ENCODE data around the gene GSC2.

The GSC2 gene

GRCh38 chr22:19132693-19133400, 17.2 kb downstream of the GSC2 start:
- no peak for DNase-seq

- no peak for DNase-seq
Observed at GRCh38 chr22:19132153-19132552, 17.9 kb downstream of the GSC2 start.

- no peak for DNase-seq
Observed at GRCh38 chr22:19131685-19132015, 18.4 kb downstream of the GSC2 start.

- DNase-seq: no peak
Observed at GRCh38 chr22:19130959-19131684, 19.0 kb downstream of the GSC2 start, which contains the start of gene TSSK2. Gene TSSK2 (plus strand): TSS chr22:19131308. CDS start chr22:19131400, 92 bp downstream.

GRCh38 chr22:19129871-19130270, 20.2 kb downstream of the GSC2 start:
- no peak for DNase-seq

- no peak for DNase-seq
Observed at GRCh38 chr22:19128946-19129727, 21.0 kb downstream of the GSC2 start.

- no peak for DNase-seq
Observed at GRCh38 chr22:19128009-19128401, 22.1 kb downstream of the GSC2 start.

- peak; percentile 71 for DNase-seq
Observed at GRCh38 chr22:19127329-19128008, 22.6 kb downstream of the GSC2 start.

- DNase-seq: no peak
Observed at GRCh38 chr22:19126309-19127273, 23.5 kb downstream of the GSC2 start.

- no peak for DNase-seq
Observed at GRCh38 chr22:19125474-19126308, 24.4 kb downstream of the GSC2 start.

- no peak for DNase-seq
Observed at GRCh38 chr22:19125011-19125410, 25.1 kb downstream of the GSC2 start.

- DNase-seq: no peak
Observed at GRCh38 chr22:19124377-19124776, 25.7 kb downstream of the GSC2 start.

GRCh38 chr22:19123936-19124335, 26.2 kb downstream of the GSC2 start:
- DNase-seq: no peak

GRCh38 chr22:19122752-19123492, 27.2 kb downstream of the GSC2 start:
- peak; percentile 35 for DNase-seq

GRCh38 chr22:19122143-19122751, 27.8 kb downstream of the GSC2 start, which contains the start of gene DGCR2:
Gene DGCR2 (minus strand): TSS chr22:19122412. CDS start chr22:19122206, 206 bp downstream.
- peak; percentile 96 for DNase-seq

- peak; percentile 66 for DNase-seq
Observed at GRCh38 chr22:19121631-19122142, 28.4 kb downstream of the GSC2 start.

- no peak for DNase-seq
Observed at GRCh38 chr22:19120829-19121630, 29.1 kb downstream of the GSC2 start.

GRCh38 chr22:19119949-19120348, 30.1 kb downstream of the GSC2 start:
- no peak for DNase-seq

All from NCI-H146 (cell line).